Mucosa of rectum (tissue), 2 donors: ENCODE results near the gene CABP4.
"Not testable (repeated sequence)": the region's sequence is repeated elsewhere in the genome, so short reads cannot be mapped to it uniquely, and the experiment has no call there.

Experiments used
- H3K27ac ChIP-seq, 2 donors: one replicate each; pipeline ENCODE4 v1.7.0; 2013; ENCODE audit warnings: inconsistent platforms in 2 of 2, low read depth in 2 of 2, low read length in 2 of 2
- H3K27me3 ChIP-seq, 2 donors: one replicate each; pipeline ENCODE4 v1.7.0; 2013; ENCODE audit warnings: low read length in 2 of 2; ENCODE audit not compliant: control insufficient read depth in 2 of 2, insufficient read depth in 2 of 2
- H3K36me3 ChIP-seq, 2 donors: one replicate each; pipeline ENCODE4 v1.7.0; 2013; ENCODE audit warnings: low read length in 2 of 2; ENCODE audit not compliant: control insufficient read depth in 2 of 2, insufficient read depth in 2 of 2
- H3K4me1 ChIP-seq, 2 donors: one replicate each; pipeline ENCODE4 v1.7.0; 2013; ENCODE audit warnings: low read length in 2 of 2, mild to moderate bottlenecking in 1 of 2; ENCODE audit not compliant: control insufficient read depth in 2 of 2, insufficient read depth in 2 of 2
- H3K4me3 ChIP-seq, 2 donors: one replicate each; pipeline ENCODE4 v1.7.0; 2013; ENCODE audit warnings: low read length in 2 of 2
- H3K9ac ChIP-seq, 2 donors: one replicate each; pipeline ENCODE4 v1.7.0; 2013; ENCODE audit warnings: low read length in 2 of 2, low read depth in 1 of 2, mild to moderate bottlenecking in 1 of 2
- H3K9me3 ChIP-seq, 2 donors: one replicate each; pipeline ENCODE4 v1.7.0; 2013; ENCODE audit warnings: low read length in 2 of 2; ENCODE audit not compliant: control insufficient read depth in 2 of 2
- donor health status: healthy.
- donor health status: Normal muscosa, but diverticular disease.

Gene CABP4

GRCh38 chr11:67419325-67420049 lies 35.7 kb upstream of the CABP4 start:
- Histone ChIP-seq H3K4me3 (no peak overlapping the region), H3K27me3 (no peaks in the 10 kb centered on the region), H3K9ac (no peak overlapping the region), H3K36me3 (no peaks in the 10 kb centered on the region), H3K27ac (no peak overlapping the region), H3K9me3 (no peaks in the 10 kb centered on the region), H3K4me1 (peaks cover 17 to 21% of the 10 kb centered on the region in 2 donors)

DNA sequence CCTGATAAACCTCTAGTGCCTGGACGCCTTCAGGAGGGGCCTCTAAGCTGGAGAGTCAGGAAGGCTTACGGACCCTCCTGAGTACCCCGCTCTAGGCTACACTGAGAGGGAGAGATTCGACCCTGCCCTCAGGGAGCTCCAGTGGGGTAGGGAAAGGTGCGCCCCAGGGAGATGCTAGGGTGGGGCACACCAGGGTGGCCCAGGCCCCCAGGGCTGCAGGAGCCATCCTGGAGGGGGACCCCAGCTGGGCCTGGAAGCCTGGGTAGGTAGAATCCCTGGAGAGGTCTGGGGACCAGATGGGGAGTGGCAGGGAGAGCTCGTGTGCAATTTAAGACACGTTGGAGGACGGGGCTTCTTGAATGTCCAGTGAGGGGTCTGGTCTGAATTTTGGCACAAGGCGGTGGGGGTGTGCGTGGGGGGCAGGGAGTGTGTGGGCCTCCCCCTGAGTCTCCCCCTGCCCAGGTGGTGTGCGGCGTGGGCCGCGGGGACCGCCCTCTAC lies 35.0 kb upstream of the CABP4 start:
- H3K4me1 ChIP-seq, result peaks cover 14 to 18% of the 10 kb centered on the region in 2 donors
- H3K36me3 ChIP-seq, result no peaks in the 10 kb centered on the region
- H3K27ac ChIP-seq, result peak overlapping the region; percentile 94 to 95
- no peaks in the 10 kb centered on the region for H3K9me3 ChIP-seq
- H3K9ac ChIP-seq, result peak overlapping the region; percentile 60 to 84
- no peaks in the 10 kb centered on the region for H3K27me3 ChIP-seq
- H3K4me3 ChIP-seq, result peak overlapping the region; percentile 55 to 78

- Histone ChIP-seq H3K4me3 (peak overlapping the region; percentile 55 to 78), H3K27ac (peak overlapping the region; percentile 94 to 95), H3K27me3 (no peaks in the 10 kb centered on the region), H3K4me1 (peaks cover 12 to 18% of the 10 kb centered on the region in 2 donors), H3K9ac (peak overlapping the region; percentile 60 to 84), H3K36me3 (no peaks in the 10 kb centered on the region), H3K9me3 (no peaks in the 10 kb centered on the region)
Observed at GRCh38 chr11:67420646-67421429, 34.3 kb upstream of the CABP4 start.

DNA sequence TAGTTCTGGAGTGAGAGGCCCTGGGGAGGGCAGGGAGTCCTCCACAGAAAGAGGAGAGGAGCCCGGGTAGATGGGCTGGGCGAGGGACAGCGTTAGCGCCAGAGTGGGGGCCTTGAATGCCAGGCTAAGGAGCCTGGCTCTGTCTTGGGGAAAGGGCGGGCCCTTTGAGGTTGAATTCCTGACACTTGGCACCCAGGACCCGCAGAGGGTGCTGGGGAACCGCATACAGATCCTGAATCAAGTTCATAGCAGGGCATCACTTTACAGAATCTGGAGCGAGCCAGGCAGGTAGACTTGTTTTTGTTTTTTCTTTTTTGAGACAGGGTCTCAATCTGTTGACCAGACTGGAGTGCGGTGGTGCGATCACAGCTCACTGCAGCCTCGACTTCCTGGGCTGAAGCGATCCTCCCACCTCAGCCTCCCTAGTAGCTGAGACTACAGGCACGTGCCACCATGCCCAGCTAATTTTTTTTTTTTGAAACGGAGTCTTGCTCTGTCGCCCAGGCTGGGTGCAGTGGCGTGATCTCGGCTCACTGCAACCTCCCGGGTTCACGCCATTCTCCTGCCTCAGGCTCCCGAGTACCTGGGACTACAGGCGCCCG lies 33.6 kb upstream of the CABP4 start:
- Histone ChIP-seq H3K9me3 (no peaks in the 10 kb centered on the region), H3K36me3 (no peaks in the 10 kb centered on the region), H3K4me3 (peak overlapping the region in 1 of 2 donors; percentile 38), H3K27ac (peak overlapping the region in 1 of 2 donors; percentile 95), H3K4me1 (peaks cover 12 to 18% of the 10 kb centered on the region in 2 donors), H3K9ac (peak overlapping the region; percentile 26 to 54), H3K27me3 (no peaks in the 10 kb centered on the region)

GRCh38 chr11:67422891-67423290 lies 32.3 kb upstream of the CABP4 start:
- no peaks in the 10 kb centered on the region for H3K27me3 ChIP-seq
- no peak overlapping the region for H3K27ac ChIP-seq
- no peaks in the 10 kb centered on the region for H3K36me3 ChIP-seq
- H3K9me3 ChIP-seq, result no peaks in the 10 kb centered on the region
- no peak overlapping the region for H3K4me3 ChIP-seq
- no peak overlapping the region for H3K9ac ChIP-seq
- H3K4me1 ChIP-seq, result peaks cover 17 to 22% of the 10 kb centered on the region in 2 donors

DNA sequence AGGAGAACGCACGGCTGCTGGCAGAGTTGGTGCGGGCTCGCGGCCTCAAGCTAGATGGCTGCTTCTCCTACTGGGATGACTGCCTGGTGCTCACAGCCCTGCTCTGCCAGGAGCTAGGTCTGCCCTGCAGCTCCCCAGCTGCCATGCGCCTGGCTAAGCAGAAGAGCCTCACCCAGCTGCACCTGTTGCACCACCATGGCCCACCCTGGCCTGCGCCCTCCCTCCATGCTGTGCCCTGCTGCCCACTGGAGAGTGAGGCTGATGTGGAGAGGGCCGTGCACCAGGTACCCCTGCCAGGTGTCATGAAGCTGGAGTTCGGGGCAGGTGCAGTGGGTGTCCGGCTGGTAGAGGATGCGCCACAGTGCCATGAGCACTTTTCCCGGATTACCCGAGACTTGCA lies 31.7 kb upstream of the CABP4 start:
- Histone ChIP-seq H3K4me1 (peaks cover 17 to 22% of the 10 kb centered on the region in 2 donors), H3K27ac (no peak overlapping the region), H3K9me3 (no peaks in the 10 kb centered on the region), H3K36me3 (no peaks in the 10 kb centered on the region), H3K4me3 (no peak overlapping the region), H3K9ac (no peak overlapping the region), H3K27me3 (no peaks in the 10 kb centered on the region)

DNA sequence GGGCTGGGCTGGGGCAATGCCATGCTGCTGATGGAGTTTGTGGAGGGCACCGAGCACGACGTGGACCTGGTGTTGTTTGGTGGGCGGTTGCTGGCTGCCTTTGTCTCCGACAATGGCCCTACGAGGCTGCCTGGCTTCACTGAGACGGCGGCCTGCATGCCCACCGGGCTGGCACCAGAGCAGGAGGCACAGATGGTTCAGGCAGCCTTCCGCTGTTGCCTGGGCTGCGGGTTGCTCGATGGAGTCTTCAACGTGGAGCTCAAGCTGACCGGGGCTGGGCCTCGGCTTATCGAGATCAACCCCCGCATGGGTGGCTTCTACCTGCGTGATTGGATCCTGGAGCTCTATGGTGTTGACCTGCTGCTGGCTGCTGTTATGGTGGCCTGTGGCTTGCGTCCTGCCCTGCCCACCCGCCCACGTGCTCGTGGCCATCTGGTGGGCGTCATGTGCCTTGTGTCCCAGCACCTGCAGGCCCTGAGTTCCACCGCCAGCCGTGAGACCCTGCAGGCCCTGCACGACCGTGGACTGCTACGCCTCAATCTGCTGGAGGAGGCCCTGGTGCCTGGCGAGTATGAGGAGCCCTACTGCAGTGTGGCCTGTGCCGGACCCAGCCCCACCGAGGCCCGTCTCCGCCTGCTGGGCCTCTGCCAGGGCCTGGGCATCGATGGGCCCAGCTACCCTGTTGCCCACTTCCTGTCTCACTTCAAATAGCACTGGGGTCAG lies 31.1 kb upstream of the CABP4 start:
- Histone ChIP-seq H3K36me3 (no peaks in the 10 kb centered on the region), H3K4me3 (no peak overlapping the region), H3K4me1 (peaks cover 22 to 27% of the 10 kb centered on the region in 2 donors), H3K27ac (no peak overlapping the region), H3K27me3 (no peaks in the 10 kb centered on the region), H3K9ac (no peak overlapping the region), H3K9me3 (no peaks in the 10 kb centered on the region)

GRCh38 chr11:67427364-67427859 lies 27.7 kb upstream of the CABP4 start:
- Histone ChIP-seq H3K4me1 (peaks cover 15 to 16% of the 10 kb centered on the region in 2 donors), H3K27ac (peak overlapping the region; percentile 57 to 89), H3K4me3 (peak overlapping the region; percentile 95 to 99), H3K9ac (peak overlapping the region; percentile 95 to 98)
- H3K9me3 ChIP-seq, H3K27me3 ChIP-seq, H3K36me3 ChIP-seq: not testable (repeated sequence)

- Histone ChIP-seq H3K9me3 (no peaks in the 10 kb centered on the region), H3K4me1 (peaks cover 15 to 16% of the 10 kb centered on the region in 2 donors), H3K27ac (peak within 1 kb of the TSS; percentile 83 to 89), H3K27me3 (no peaks in the 10 kb centered on the region), H3K9ac (peak within 1 kb of the TSS; percentile 95 to 98), H3K4me3 (peak within 1 kb of the TSS; percentile 95 to 99), H3K36me3 (peaks cover 15 to 19% of the 10 kb centered on the region in 2 donors)
Observed at GRCh38 chr11:67428052-67429001, 26.8 kb upstream of the CABP4 start, which contains the start of gene RPS6KB2. RPS6KB2 (plus strand) TSS chr11:67428494; CDS start chr11:67428546, 52 bp downstream.
